ENCODE measurements around the gene TRAPPC13.

TRAPPC13 gene

GRCh38 chr5:65682148-65682547 is 57.3 kb downstream of the TRAPPC13 start:
- DNase-seq: no peak

- no peak for DNase-seq
These were observed 68.3 kb downstream of the TRAPPC13 start for GRCh38 chr5:65693121-65693520.

- DNase-seq: no peak
These were observed 70.4 kb downstream of the TRAPPC13 start for GRCh38 chr5:65695162-65695755.

- DNase-seq: no peak
These were observed 71.1 kb downstream of the TRAPPC13 start for GRCh38 chr5:65695896-65696295.

DNA sequence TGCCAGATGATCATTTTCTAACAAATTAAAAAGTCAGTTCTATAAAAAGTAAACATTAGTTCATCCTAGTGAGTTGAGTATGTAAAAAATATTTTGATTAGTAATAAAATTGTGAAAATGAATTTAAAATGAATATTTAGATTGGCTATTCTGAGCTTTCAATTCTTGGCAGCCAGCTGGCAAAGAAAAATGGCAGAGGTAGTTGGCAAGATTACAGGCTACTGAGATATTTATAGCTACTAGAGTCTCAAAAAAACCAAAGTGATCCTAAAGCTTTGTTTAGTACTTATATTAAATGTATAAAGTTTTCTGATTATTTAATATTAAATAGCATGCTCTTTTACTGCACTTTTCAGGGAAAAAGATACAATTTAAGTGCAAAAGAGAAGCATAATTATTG is 72.1 kb downstream of the TRAPPC13 start:
- no peak for DNase-seq

- DNase-seq: no peak
These were observed 74.5 kb downstream of the TRAPPC13 start for GRCh38 chr5:65699338-65699737.

DNA sequence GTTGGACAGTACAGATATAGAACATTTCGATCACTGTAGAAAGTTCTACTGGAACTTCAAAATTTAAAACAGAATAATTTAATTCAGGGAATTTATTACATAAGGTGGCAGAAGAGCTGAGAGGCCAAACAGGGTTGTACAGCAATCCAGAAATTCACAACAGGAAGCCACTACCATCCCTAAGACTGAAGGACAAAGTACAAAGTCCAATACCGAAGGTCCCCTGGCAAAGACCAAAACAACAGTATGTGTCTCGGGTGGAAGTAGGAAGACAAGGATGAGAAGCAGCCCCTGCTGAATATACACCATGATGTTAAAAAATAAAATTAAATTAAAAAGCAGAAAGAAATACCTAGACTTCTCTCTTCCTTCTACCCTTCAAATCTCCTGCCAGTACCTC is 77.2 kb downstream of the TRAPPC13 start:
- no peak for DNase-seq

DNA sequence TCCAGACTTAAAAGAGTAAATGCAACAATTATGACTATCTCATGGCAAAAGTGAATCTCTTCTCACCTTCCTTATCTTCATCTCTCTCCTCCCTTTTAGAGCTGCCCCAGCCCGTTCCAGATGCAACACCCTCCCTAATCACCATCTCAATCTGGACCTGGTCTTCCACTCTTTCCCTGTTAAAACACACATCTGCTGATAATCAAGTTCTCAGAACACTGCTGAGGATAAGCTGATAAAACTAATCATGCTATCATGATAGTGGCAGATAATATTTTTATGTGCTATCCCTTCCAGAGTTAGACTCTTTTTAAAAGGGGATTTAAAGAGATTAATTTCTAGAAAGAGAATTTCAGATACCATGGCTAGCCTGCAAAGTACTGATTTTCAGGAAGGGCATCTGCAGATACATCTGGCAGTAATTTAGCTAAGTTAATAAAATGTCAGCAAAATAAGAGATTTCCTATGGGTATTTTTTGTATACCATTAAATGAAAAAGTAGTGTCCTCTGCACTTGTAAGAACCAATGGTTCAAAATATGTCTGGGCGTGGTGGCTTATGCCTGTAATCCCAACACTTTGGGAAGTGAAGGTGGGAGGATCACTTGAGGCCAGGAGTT is 79.9 kb downstream of the TRAPPC13 start:
- DNase-seq: no peak

- no peak for DNase-seq
These were observed 82.8 kb downstream of the TRAPPC13 start for GRCh38 chr5:65707663-65708062.

DNA sequence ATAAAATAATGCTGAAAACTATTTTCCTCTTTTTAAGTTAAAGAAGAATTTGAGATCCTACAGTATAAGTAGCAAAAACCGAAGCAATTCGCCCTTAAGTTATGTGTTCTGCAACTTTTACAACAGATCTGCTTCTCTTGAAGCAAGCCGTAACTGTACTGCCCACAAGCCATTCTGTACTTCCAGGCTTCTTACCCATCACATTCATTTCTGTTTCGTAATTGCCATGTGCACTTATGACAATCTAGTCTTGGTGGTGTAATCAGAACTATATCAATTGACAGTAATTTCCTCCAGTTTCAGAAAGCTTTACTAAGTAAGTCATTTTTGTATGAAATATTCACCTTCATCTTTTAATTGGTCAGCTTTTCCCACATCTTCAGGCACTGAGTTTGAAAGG is 83.3 kb downstream of the TRAPPC13 start:
- no peak for DNase-seq
